BLaER1 treated with 17β-estradiol and CSF1 and Interleukin-3, amounts not matched to agents 10 nM and 100 nM (cell line): Measurements from ENCODE around the gene GDPD4.
A peak's percentile ranks its signal among the peaks of the same experiment; 100 is the strongest.

ENCODE experiments used
- H3K27ac ChIP-seq, 11 experiments: shearing (Covaris generic); formaldehyde crosslinking; 2 replicates each; pipeline ENCODE4 v1.8.1; 2022
- H3K27me3 ChIP-seq, 11 experiments: shearing (Covaris generic); formaldehyde crosslinking; 2 replicates each; pipeline ENCODE4 v1.8.1; 2022
- H3K36me3 ChIP-seq, 11 experiments: shearing (Covaris generic); formaldehyde crosslinking; 2 replicates each; pipeline ENCODE4 v1.8.1; 2022
- H3K4me1 ChIP-seq, 10 experiments: shearing (Covaris generic); formaldehyde crosslinking; 2 replicates each; pipeline ENCODE4 v1.8.1; 2022
- H3K4me2 ChIP-seq, 11 experiments: shearing (Covaris generic); formaldehyde crosslinking; 2 replicates each; pipeline ENCODE4 v1.8.1; 2022
- H3K4me3 ChIP-seq, 10 experiments: shearing (Covaris generic); formaldehyde crosslinking; 2 replicates each; pipeline ENCODE4 v1.8.1; 2022
- H3K9ac ChIP-seq, 11 experiments: shearing (Covaris generic); formaldehyde crosslinking; 2 replicates each; pipeline ENCODE4 v1.8.1; 2022
- H3K9me3 ChIP-seq, 11 experiments: shearing (Covaris generic); formaldehyde crosslinking; replicated peaks in 1 of 11; 2 replicates each; pipeline ENCODE4 v1.8.1; 2022
- H4K20me1 ChIP-seq, 11 experiments: shearing (Covaris generic); formaldehyde crosslinking; 2 replicates each; pipeline ENCODE4 v1.8.1; 2022
- Cebpa-rat ChIP-seq, 11 experiments: shearing (Covaris generic); IDR thresholded peaks; 2 replicates each; pipeline ENCODE4 v1.8.1; 2022

The GDPD4 gene

DNA sequence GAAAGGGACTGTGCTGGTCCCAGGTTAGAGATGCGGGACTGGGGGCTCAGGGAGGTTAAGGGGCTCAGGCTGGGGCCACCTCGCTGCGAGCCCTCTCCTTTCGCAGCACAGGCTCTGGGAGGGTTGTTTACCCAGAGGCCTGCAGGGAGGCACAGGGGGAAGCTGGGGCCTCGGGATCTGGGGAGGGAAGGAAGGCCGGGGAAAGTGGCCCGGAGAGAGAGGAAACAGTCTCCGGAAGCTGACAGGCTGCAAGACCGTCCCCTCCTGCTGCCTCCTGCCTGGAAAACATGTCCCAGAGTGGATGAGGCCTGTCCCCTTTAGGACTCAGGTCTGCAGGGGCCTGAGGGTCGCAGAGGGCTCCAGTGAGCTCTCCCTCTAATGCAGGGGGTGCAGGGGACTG, 128.0 kb downstream of the GDPD4 start:
- H3K9me3 ChIP-seq, result no peaks in the 10 kb centered on the region

DNA sequence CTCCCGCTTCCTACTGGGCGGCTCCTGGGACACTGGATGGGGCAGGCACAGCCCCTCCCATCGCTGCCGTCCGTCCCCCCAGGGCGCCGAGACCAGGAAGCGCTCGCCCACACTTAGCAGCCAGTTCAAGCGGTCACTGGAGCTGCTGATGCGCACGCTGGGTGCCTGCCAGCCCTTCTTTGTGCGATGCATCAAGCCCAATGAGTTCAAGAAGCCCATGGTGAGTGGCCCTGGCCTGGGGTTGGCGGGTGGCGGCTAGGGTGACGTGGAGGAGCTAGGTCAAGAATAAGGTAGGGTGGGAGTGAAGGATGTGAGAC, 128.9 kb downstream of the GDPD4 start:
- Histone ChIP-seq H3K9me3 (no peaks in the 10 kb centered on the region), H3K27me3 (no peaks in the 10 kb centered on the region), H3K4me2 (peak overlapping the region; percentile 44 to 93 (median 67); a peak in 18 of 22 replicates), H3K4me1 (peaks cover 67 to 81% (median 74%) of the 10 kb centered on the region in 10 experiments), H3K9ac (no peak overlapping the region), H4K20me1 (no peaks in the 10 kb centered on the region), H3K36me3 (peaks cover 0 to 6% (median 0%) of the 10 kb centered on the region in 11 experiments; a peak in 4 of 22 replicates), H3K4me3 (no peak overlapping the region), H3K27ac (no peak overlapping the region)
- no peak for TF ChIP-seq Cebpa-rat (IDR thresholded peaks at IDR 0.05)

More for the DNA sequence above, 128.0 kb downstream of the GDPD4 start:
- Histone ChIP-seq H3K36me3 (peaks cover 0 to 15% (median 0%) of the 10 kb centered on the region in 11 experiments; a peak in 5 of 22 replicates), H3K4me2 (peak overlapping the region in 3 of 11 experiments; percentile 88 to 93 (median 91); a peak in 5 of 22 replicates), H3K27me3 (no peaks in the 10 kb centered on the region), H4K20me1 (no peaks in the 10 kb centered on the region), H3K9ac (peak overlapping the region in 1 of 11 experiments; percentile 61; a peak in 2 of 22 replicates), H3K27ac (peak overlapping the region in 1 of 11 experiments; percentile 6; a peak in 1 of 22 replicates), H3K4me3 (no peak overlapping the region), H3K4me1 (peaks cover 63 to 74% (median 69%) of the 10 kb centered on the region in 10 experiments)
- no peak for TF ChIP-seq Cebpa-rat (IDR thresholded peaks at IDR 0.05)

DNA sequence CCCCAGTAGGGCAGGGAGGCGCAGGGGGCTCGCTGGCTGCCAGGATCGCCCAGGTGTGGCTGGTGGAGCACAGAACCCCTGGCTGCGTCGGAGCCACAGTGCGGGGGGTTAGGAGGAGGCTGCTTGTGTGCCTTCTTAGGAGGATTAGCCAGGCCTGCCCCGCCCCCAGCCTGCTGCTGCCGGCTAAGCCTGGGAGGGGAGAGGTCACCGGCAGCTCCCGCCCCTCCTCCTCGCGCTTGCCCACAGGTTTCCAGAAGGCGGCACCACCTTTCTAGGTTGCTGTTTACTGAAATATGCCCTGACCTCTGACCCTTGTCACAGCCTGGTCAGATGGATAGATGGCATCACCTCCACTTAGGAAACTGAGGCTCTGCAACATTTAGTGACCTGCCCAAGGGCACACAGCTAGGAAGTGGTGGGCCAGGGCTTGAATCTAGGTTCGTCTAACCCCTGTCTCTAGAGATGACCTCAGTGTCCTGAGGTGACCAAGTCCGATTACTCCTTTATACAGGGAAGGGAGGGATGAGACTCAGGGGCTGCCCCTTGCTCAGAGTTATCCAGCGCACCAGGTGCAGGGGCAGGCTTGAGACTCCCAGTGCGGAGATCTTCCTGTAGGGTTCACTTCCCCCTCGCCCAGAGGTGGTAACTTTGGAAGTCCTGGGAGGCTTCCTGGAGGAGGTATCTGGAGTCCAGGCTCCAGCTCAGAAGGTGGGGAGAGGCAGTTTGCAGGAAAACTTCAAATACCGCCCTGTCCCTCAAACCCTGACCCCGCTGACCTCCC, 129.4 kb downstream of the GDPD4 start:
- peak overlapping the region; percentile 44 to 93 (median 67) for H3K4me2 ChIP-seq

DNA sequence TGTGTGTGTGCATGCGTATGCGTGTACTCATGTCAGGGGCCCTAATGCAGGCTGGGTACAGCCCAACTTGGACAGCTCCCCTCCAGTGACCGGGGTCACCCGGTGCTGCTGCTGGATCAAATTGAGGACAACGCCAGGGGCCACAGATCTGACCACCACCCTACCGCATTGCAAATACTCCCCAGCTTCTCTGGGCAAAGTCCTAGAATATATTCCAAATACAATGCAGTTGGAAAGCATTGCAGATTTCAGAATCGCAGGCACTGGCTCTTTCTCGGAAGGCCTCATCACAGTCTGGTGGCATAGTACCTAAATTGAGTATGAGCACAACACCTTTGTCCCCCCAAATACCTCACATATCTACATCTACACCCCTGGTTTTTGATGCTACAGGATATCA, 130.2 kb downstream of the GDPD4 start:
- no peak overlapping the region for H3K27ac ChIP-seq
- no peaks in the 10 kb centered on the region for H3K9me3 ChIP-seq
- no peaks in the 10 kb centered on the region for H3K27me3 ChIP-seq
- no peak for TF ChIP-seq Cebpa-rat (IDR thresholded peaks at IDR 0.05)
- peak overlapping the region; percentile 43 to 93 (median 67); a peak in 21 of 22 replicates for H3K4me2 ChIP-seq
- H4K20me1 ChIP-seq, result no peaks in the 10 kb centered on the region
- H3K4me1 ChIP-seq, result peaks cover 68 to 81% (median 75%) of the 10 kb centered on the region in 10 experiments
- no peak overlapping the region for H3K4me3 ChIP-seq
- no peaks in the 10 kb centered on the region for H3K36me3 ChIP-seq
- no peak overlapping the region for H3K9ac ChIP-seq

More for the DNA sequence above, 129.4 kb downstream of the GDPD4 start:
- peaks cover 68 to 81% (median 75%) of the 10 kb centered on the region in 10 experiments for H3K4me1 ChIP-seq
- H3K9ac ChIP-seq, result no peak overlapping the region
- no peak for TF ChIP-seq Cebpa-rat (IDR thresholded peaks at IDR 0.05)
- H3K27me3 ChIP-seq, result no peaks in the 10 kb centered on the region
- no peak overlapping the region for H3K27ac ChIP-seq
- H3K4me3 ChIP-seq, result no peak overlapping the region
- H3K36me3 ChIP-seq, result peaks cover 0 to under 1% (median 0%) of the 10 kb centered on the region in 11 experiments; a peak in 1 of 22 replicates
- H3K9me3 ChIP-seq, result no peaks in the 10 kb centered on the region
- no peaks in the 10 kb centered on the region for H4K20me1 ChIP-seq

DNA sequence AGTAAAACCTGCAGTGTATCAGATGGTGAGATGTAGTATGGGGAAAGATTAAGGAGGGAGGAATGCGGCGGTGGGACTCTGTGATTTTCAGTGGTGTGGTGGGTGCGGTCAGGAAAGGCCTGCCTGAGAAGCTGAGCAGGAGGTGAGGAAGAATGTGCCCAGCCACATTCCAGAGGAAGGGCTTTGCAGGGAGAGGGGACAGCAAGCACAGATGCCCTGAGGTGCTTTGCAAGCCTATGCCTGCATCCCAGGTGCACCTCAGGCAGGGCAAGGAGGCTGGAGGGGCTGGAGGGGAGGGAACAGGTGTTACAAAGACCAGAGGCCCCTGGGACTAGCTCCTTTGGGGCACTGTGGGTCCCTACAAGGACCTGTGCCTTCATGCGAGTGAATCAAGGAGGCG, 131.4 kb downstream of the GDPD4 start:
- TF ChIP-seq Cebpa-rat (IDR thresholded peaks at IDR 0.05), result no peak
- Histone ChIP-seq H3K9me3 (no peaks in the 10 kb centered on the region), H3K4me1 (peaks cover 57 to 72% (median 66%) of the 10 kb centered on the region in 10 experiments), H4K20me1 (no peaks in the 10 kb centered on the region), H3K9ac (no peak overlapping the region), H3K4me3 (no peak overlapping the region), H3K4me2 (peak overlapping the region; percentile 26 to 88 (median 66); a peak in 19 of 22 replicates), H3K36me3 (no peaks in the 10 kb centered on the region), H3K27me3 (no peaks in the 10 kb centered on the region), H3K27ac (no peak overlapping the region)

DNA sequence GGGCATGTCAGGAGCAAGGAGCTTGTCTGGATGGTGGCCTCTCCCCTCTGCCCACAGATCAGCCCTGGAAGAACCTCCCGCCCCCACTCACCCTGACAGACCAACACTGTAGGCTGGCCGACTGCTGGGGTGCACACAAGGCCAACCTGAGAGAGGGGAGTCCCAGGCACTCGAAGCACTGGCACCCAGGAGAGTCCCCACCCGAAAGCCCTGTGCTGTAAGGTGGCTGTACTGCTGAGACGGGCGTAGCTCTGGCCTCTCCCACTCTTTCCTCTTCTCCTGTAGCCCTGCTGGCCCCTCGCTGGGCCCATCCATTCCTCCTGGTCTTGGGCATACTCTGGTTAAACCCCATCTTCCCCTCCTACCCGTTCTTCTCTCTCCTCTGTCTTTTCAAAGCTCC, 133.7 kb downstream of the GDPD4 start:
- Histone ChIP-seq H3K27me3 (no peaks in the 10 kb centered on the region), H3K4me3 (no peak overlapping the region), H3K4me2 (peak overlapping the region; percentile 57 to 82 (median 66)), H3K36me3 (no peaks in the 10 kb centered on the region), H3K9ac (peak overlapping the region in 1 of 11 experiments; percentile 10; a peak in 2 of 22 replicates), H3K27ac (peak overlapping the region in 5 of 11 experiments; percentile 2 to 47 (median 23); a peak in 4 of 22 replicates), H3K4me1 (peaks cover 34 to 56% (median 50%) of the 10 kb centered on the region in 10 experiments), H4K20me1 (no peaks in the 10 kb centered on the region), H3K9me3 (no peaks in the 10 kb centered on the region)
- TF ChIP-seq Cebpa-rat (IDR thresholded peaks at IDR 0.05), result no peak

DNA sequence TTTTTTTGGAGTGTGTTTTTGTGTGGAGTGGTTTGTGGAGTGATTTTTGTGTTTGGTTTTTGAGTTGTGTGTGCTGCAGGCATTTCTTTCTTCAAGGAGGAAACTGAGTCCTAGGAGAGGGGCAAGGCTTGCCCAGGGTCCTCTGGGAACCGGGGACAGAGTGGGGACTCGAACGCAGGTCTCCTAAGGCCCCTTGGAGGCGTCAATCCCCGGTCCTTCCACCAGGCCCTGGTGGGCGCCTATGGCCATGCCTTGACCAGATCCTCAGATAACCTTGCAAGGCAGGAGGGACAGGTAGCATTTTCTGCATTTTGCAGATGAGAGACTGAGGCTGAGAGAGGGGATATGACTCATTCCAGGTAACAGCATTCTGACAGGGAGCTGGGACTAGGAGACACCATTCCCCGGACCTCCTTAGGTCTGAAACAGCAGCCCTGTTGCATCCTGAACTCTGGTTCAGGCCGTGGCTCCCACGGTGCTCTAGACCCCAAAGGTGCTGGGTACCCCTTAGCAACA, 134.3 kb downstream of the GDPD4 start:
- Histone ChIP-seq H3K9ac (0 out of 22 replicates have a peak overlapping the region, but pooled peaks of 1 of the 11 experiments have one; percentile 5), H3K36me3 (no peaks in the 10 kb centered on the region), H3K27ac (peak overlapping the region in 4 of 11 experiments; percentile 3 to 31 (median 20); a peak in 1 of 22 replicates), H3K9me3 (no peaks in the 10 kb centered on the region), H3K4me3 (no peak overlapping the region), H3K27me3 (no peaks in the 10 kb centered on the region), H3K4me2 (peak overlapping the region; percentile 57 to 82 (median 66)), H4K20me1 (no peaks in the 10 kb centered on the region), H3K4me1 (peaks cover 28 to 50% (median 44%) of the 10 kb centered on the region in 10 experiments)
- TF ChIP-seq Cebpa-rat (IDR thresholded peaks at IDR 0.05), result no peak
